ENCODE data around the gene KRT5.
"Not testable (repeated sequence)": the region's sequence is repeated elsewhere in the genome, so short reads cannot be mapped to it uniquely, and the experiment has no call there.

DNA sequence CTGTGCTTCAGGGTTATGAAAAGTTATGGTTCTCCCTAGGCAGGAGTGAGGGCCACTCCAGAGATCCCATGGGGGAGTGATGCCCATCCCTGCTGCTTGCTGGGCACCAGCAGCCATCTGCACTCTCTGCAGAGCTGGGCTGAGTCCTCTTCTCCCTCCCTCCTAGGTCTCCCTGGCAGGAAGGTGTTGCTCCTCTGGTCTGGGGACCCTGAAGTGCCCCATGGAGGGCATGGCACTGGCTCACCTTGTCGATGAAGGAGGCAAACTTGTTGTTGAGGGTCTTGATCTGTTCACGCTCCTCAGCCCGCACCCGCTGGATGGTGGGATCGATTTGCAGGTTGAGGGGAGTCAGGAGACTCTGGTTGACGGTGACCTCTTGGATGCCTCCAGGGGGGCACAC is 27.8 kb downstream of the KRT5 start:
- not testable (repeated sequence) for TF ChIP-seq YY1 (IDR thresholded peaks at IDR 0.05; ENCODE audit: insufficient read depth, insufficient read length); ZNF274 (IDR thresholded peaks at IDR 0.05; ENCODE audit: low read depth, low read length); SUZ12 (IDR thresholded peaks at IDR 0.05; ENCODE audit: extremely low read depth, insufficient read depth, insufficient read length)
